Raji (cell line): Measurements from ENCODE around the gene LYPD1.

Experiments
- POLR2A ChIP-seq: IDR thresholded peaks from 2 replicates; pipeline ENCODE4 v1.6.1; 2011; ENCODE audit warnings: low read depth, low read length, control low read depth; ENCODE audit not compliant: insufficient read depth

Gene LYPD1

DNA sequence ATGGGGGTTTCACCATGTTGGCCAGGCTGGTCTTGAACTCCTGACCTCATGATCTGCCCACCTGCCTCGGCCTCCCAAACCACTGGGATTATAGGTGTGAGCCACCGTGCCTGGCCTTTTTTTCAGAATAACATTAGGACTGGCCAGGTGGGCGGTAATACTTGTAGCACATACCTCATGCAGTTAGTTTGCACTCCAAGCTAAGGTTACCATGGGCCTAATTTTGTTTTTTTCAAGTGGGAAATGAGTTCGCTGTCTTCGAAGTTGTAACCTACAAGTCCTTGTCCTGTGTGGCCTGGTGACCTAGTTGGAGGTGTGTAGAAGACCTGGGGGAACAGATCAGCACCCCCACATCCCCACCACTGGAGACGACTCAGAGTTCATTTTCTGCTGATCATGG is 74.8 kb downstream of the LYPD1 start:
- TF ChIP-seq POLR2A, result no peak
